Dedifferentiated amniotic fluid mesenchymal stem cell (primary cell): ENCODE results near the gene ATP6V0A1.
A peak's percentile ranks its signal among the peaks of the same experiment; 100 is the strongest.
"Not testable (repeated sequence)": the region's sequence is repeated elsewhere in the genome, so short reads cannot be mapped to it uniquely, and the experiment has no call there.

Experiments
- DNase-seq: peaks from one replicate; pipeline ENCODE4 v3.0.0-alpha.2; 2016; ENCODE audit errors: extremely low spot score

Gene ATP6V0A1

GRCh38 chr17:42519546-42520491 lies 61.1 kb downstream of the ATP6V0A1 start:
- peak; percentile 98 for DNase-seq

GRCh38 chr17:42520540-42520951 lies 61.9 kb downstream of the ATP6V0A1 start:
- no peak for DNase-seq

GRCh38 chr17:42521036-42521435 lies 62.4 kb downstream of the ATP6V0A1 start:
- DNase-seq: no peak

GRCh38 chr17:42521666-42522262 lies 63.1 kb downstream of the ATP6V0A1 start:
- no peak for DNase-seq

GRCh38 chr17:42522263-42522790 lies 63.6 kb downstream of the ATP6V0A1 start:
- DNase-seq: no peak

- DNase-seq: no peak
These were observed 64.2 kb downstream of the ATP6V0A1 start for GRCh38 chr17:42522798-42523278.

- DNase-seq: no peak
These were observed 66.5 kb downstream of the ATP6V0A1 start for GRCh38 chr17:42525221-42525620.

- no peak for DNase-seq
These were observed 67.4 kb downstream of the ATP6V0A1 start for GRCh38 chr17:42526031-42526444.

GRCh38 chr17:42527932-42528331 lies 69.3 kb downstream of the ATP6V0A1 start:
- DNase-seq: no peak

GRCh38 chr17:42529061-42529460 lies 70.4 kb downstream of the ATP6V0A1 start:
- no peak for DNase-seq

GRCh38 chr17:42530952-42531454 lies 72.3 kb downstream of the ATP6V0A1 start:
- DNase-seq: no peak

GRCh38 chr17:42531455-42532354 lies 73.0 kb downstream of the ATP6V0A1 start:
- no peak for DNase-seq

- no peak for DNase-seq
These were observed 76.7 kb downstream of the ATP6V0A1 start for GRCh38 chr17:42535155-42536047.

- peak; percentile 88 for DNase-seq
These were observed 77.3 kb downstream of the ATP6V0A1 start, which contains the start of gene NAGLU for GRCh38 chr17:42536048-42536371. Gene NAGLU (plus strand): TSS chr17:42536241. CDS start chr17:42536273, 32 bp downstream.

- DNase-seq: no peak
These were observed 77.9 kb downstream of the ATP6V0A1 start for GRCh38 chr17:42536372-42537155.

- no peak for DNase-seq
These were observed 78.6 kb downstream of the ATP6V0A1 start for GRCh38 chr17:42537156-42537805.

- DNase-seq: no peak
These were observed 79.3 kb downstream of the ATP6V0A1 start for GRCh38 chr17:42537826-42538451.

- no peak for DNase-seq
These were observed 79.8 kb downstream of the ATP6V0A1 start for GRCh38 chr17:42538482-42538881.

- DNase-seq: not testable (repeated sequence)
These were observed 81.9 kb downstream of the ATP6V0A1 start for GRCh38 chr17:42540558-42540957.
